SK-N-SH treated with all-trans-retinoic acid at 6 μM for 48 hours (cell line): ENCODE measurements around the gene ARHGAP9.
"Not testable (repeated sequence)": the region's sequence is repeated elsewhere in the genome, so short reads cannot be mapped to it uniquely, and the experiment has no call there.

Source experiments
- ATAC-seq: fragments of 200-7000 bp; cut with Tn5 transposase; 3 replicates; pipeline ENCODE4 v1.9.1; 2020; ENCODE audit warnings: mild to moderate bottlenecking, moderate library complexity
- ARNTL ChIP-seq: fragments of 450-650 bp; formaldehyde crosslinking; IDR thresholded peaks from 2 replicates; pipeline ENCODE4 v1.5.0; 2020; ENCODE audit warnings: low read depth, mild to moderate bottlenecking, moderate library complexity, borderline replicate concordance
- BACH2 ChIP-seq: fragments of 250-450 bp; sonication (Bioruptor Pico); IDR thresholded peaks from 2 replicates; pipeline ENCODE4 v1.9.0; 2021; ENCODE audit warnings: mild to moderate bottlenecking, borderline replicate concordance
- CSDC2 ChIP-seq: fragments of 250-450 bp; sonication (Bioruptor Pico); IDR thresholded peaks from 2 replicates; pipeline ENCODE4 v1.5.0; 2020; ENCODE audit warnings: mild to moderate bottlenecking, moderate library complexity
- CSRNP3 ChIP-seq: fragments of 250-450 bp; sonication (Bioruptor Pico); IDR thresholded peaks from 2 replicates; pipeline ENCODE4 v1.5.1; 2021; ENCODE audit warnings: mild to moderate bottlenecking, moderate library complexity
- ESRRG ChIP-seq: fragments of 250-450 bp; sonication (Bioruptor Pico); IDR thresholded peaks from 2 replicates; pipeline ENCODE4 v1.6.1; 2021; ENCODE audit warnings: mild to moderate bottlenecking
- GLIS3 ChIP-seq: fragments of 250-450 bp; sonication (Bioruptor Pico); IDR thresholded peaks from 2 replicates; pipeline ENCODE4 v1.5.0; 2020; ENCODE audit warnings: mild to moderate bottlenecking, moderate library complexity
- ISL1 ChIP-seq: fragments of 250-450 bp; sonication (Bioruptor Pico); IDR thresholded peaks from 2 replicates; pipeline ENCODE4 v2.1.2; 2022; ENCODE audit warnings: mild to moderate bottlenecking, moderate library complexity
- OSR1 ChIP-seq: fragments of 250-450 bp; sonication (Bioruptor Pico); IDR thresholded peaks from 2 replicates; pipeline ENCODE4 v1.8.0; 2022; ENCODE audit warnings: moderate library complexity, mild to moderate bottlenecking, inconsistent platforms
- PATZ1 ChIP-seq: fragments of 250-450 bp; sonication (Bioruptor Pico); IDR thresholded peaks from 2 replicates; pipeline ENCODE4 v1.8.0; 2020; ENCODE audit warnings: mild to moderate bottlenecking, moderate library complexity, borderline replicate concordance
- PPARA ChIP-seq: fragments of 250-450 bp; sonication (Bioruptor Pico); IDR thresholded peaks from 2 replicates; pipeline ENCODE4 v1.5.0; 2020; ENCODE audit warnings: mild to moderate bottlenecking, borderline replicate concordance
- RARB ChIP-seq: fragments of 250-450 bp; sonication (Bioruptor Pico); IDR thresholded peaks from 2 replicates; pipeline ENCODE4 v1.8.0; 2021; ENCODE audit warnings: mild to moderate bottlenecking, moderate library complexity
- SNAI2 ChIP-seq: fragments of 250-450 bp; sonication (Bioruptor Pico); IDR thresholded peaks from 2 replicates; pipeline ENCODE4 v1.5.0; 2020; ENCODE audit warnings: mild to moderate bottlenecking, moderate library complexity
- TOX ChIP-seq: fragments of 250-450 bp; sonication (Bioruptor Pico); IDR thresholded peaks from 2 replicates; pipeline ENCODE4 v1.8.0; 2021; ENCODE audit warnings: mild to moderate bottlenecking, moderate library complexity, borderline replicate concordance
- TSHZ2 ChIP-seq: fragments of 250-450 bp; sonication (Bioruptor Pico); IDR thresholded peaks from 2 replicates; pipeline ENCODE4 v1.5.0; 2020; ENCODE audit warnings: mild to moderate bottlenecking, moderate library complexity
- ZC3H10 ChIP-seq: fragments of 250-450 bp; sonication (Bioruptor Pico); IDR thresholded peaks from 2 replicates; pipeline ENCODE4 v1.5.1; 2021; ENCODE audit warnings: mild to moderate bottlenecking, moderate library complexity
- ZFP3 ChIP-seq: fragments of 250-450 bp; sonication (Bioruptor Pico); IDR thresholded peaks from 2 replicates; pipeline ENCODE4 v1.5.0; 2020; ENCODE audit warnings: mild to moderate bottlenecking, moderate library complexity
- ZFP30 ChIP-seq: fragments of 450-650 bp; formaldehyde crosslinking; IDR thresholded peaks from 2 replicates; pipeline ENCODE4 v1.5.0; 2022; ENCODE audit warnings: mild to moderate bottlenecking, moderate library complexity
- ZNF70 ChIP-seq: fragments of 450-650 bp; formaldehyde crosslinking; IDR thresholded peaks from 2 replicates; pipeline ENCODE4 v1.5.0; 2020; ENCODE audit warnings: mild to moderate bottlenecking, moderate library complexity
- ZNF8 ChIP-seq: fragments of 450-650 bp; formaldehyde crosslinking; IDR thresholded peaks from 2 replicates; pipeline ENCODE4 v1.5.0; 2020; ENCODE audit warnings: mild to moderate bottlenecking, moderate library complexity
- TF ChIP-seq, protein P1 (sequence below): fragments of 250-450 bp; sonication (Bioruptor Pico); IDR thresholded peaks from 2 replicates; pipeline ENCODE4 v1.8.0; 2021; ENCODE audit warnings: low read depth, mild to moderate bottlenecking, moderate library complexity, borderline replicate concordance

Gene ARHGAP9

GRCh38 chr12:57441846-57442427 is 37.7 kb downstream of the ARHGAP9 start:
- TF ChIP-seq CSRNP3 (CRISPR knock-in tag) (no peak), ZNF8 (CRISPR knock-in tag) (no peak), TSHZ2 (CRISPR knock-in tag) (no peak), ZNF70 (CRISPR knock-in tag) (no peak), RARB (no peak), ESRRG (CRISPR knock-in tag) (no peak), ZFP30 (CRISPR knock-in tag) (no peak), GLIS3 (CRISPR knock-in tag) (no peak), PATZ1 (CRISPR knock-in tag) (no peak), ZFP3 (CRISPR knock-in tag) (no peak), OSR1 (no peak), ISL1 (no peak), CSDC2 (CRISPR knock-in tag) (no peak), ZC3H10 (no peak), BACH2 (CRISPR knock-in tag) (no peak), ARNTL (no peak), TOX (no peak), PPARA (CRISPR knock-in tag) (no peak)
- TF ChIP-seq, protein P1, sequence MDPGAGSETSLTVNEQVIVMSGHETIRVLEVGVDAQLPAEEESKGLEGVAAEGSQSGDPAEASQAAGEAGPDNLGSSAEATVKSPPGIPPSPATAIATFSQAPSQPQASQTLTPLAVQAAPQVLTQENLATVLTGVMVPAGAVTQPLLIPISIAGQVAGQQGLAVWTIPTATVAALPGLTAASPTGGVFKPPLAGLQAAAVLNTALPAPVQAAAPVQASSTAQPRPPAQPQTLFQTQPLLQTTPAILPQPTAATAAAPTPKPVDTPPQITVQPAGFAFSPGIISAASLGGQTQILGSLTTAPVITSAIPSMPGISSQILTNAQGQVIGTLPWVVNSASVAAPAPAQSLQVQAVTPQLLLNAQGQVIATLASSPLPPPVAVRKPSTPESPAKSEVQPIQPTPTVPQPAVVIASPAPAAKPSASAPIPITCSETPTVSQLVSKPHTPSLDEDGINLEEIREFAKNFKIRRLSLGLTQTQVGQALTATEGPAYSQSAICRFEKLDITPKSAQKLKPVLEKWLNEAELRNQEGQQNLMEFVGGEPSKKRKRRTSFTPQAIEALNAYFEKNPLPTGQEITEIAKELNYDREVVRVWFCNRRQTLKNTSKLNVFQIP (CRISPR knock-in tag), result no peak
- TF ChIP-seq, all 23 proteins: peak for 0
- no peak for ATAC-seq

DNA sequence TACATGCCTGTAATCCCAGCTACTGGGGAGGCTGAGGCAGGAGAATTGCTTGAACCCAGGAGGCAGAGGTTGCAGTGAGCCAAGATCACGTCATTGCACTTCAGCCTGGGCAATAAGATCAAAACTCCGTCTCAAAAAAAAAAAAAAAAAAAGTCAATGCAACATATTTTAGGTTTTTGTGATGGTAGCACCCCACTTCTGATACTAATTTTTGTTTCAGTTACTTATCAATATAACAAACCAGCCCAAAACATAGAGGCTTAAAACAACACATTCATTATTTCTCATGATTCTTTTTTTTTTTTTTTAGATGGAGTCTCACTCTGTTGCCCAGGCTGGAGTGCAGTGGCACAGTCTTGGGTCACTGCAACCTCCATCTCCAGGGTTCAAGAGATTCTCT is 38.3 kb downstream of the ARHGAP9 start:
- not testable (repeated sequence) for ATAC-seq

DNA sequence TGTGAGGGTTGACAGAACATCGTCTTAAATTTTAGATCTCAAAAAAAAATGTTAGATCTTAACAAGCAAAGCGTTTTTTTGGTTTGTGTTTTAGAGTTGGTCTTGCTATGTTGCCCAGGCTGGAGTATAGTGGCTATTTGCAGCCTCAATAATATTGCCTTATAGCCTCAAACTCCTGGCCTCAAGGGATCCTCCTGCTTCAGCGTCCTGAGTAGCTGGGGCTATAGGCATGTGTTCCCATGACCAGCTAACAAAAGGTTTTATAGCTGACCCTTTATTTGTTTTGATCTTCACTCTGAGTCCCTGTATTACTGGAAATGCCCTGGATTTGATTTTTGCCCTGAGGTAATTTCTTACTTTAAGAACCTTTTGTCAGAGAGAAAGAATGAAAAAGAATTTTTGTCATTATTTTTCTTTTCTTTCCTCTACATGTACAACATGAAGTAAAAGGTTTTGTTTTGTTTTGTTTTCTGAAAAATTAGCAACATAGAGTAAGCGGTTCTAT is 39.9 kb downstream of the ARHGAP9 start:
- TF ChIP-seq TOX (no peak), BACH2 (CRISPR knock-in tag) (no peak), ZFP30 (CRISPR knock-in tag) (no peak)
- ATAC-seq, result no peak

DNA sequence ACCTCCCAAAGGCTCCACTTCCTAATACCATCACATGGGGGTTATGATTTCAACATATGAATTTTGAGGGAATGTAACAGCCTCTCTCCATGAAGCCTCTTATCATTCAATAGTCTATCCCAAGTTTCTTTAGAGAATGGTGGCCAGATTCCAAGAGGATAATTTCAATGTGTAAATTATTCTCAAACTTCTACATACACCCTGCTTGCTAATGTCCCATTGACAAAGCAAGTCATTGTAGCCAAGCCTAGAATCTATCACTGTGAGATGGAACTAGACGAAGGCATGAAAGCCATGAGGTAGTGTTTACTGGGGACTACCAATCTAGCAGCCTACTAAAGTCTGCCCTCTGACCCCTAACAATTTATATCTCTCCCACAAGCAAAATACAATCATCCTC is 41.3 kb downstream of the ARHGAP9 start:
- no peak for ATAC-seq
- TF ChIP-seq GLIS3 (CRISPR knock-in tag) (no peak), ZFP30 (CRISPR knock-in tag) (no peak), BACH2 (CRISPR knock-in tag) (no peak)

DNA sequence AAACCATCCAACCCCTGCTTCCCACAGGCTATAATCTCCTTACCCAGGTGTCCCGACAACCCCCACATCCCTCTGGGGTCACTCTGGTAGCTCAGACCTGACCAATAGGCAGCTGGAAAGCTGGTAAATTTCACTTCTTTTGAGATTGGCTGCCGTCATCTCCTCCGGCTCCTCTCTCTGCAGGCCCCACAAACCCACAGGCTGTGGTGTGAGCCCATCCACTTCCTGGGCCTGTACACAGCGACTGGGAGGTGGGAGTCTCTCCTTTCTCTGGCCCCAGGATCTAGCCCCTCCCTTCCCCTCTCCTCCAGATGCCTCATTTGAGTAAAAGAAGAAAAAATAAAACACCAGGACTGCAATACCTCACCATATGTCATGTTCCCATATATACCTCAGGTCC is 44.4 kb downstream of the ARHGAP9 start:
- TF ChIP-seq TOX, result no peak
- TF ChIP-seq ESRRG (CRISPR knock-in tag), result no peak
- no peak for TF ChIP-seq PATZ1 (CRISPR knock-in tag)
- no peak for TF ChIP-seq BACH2 (CRISPR knock-in tag)
- no peak for TF ChIP-seq SNAI2
- TF ChIP-seq ZC3H10, result no peak
- TF ChIP-seq, protein P1 (CRISPR knock-in tag), result no peak
- no peak for ATAC-seq
